ENCODE data around the gene GRIN2A. TPM values are rescaled to one million over a fixed set of nuclear protein-coding genes. Genes with fewer than 3 reads are reported as not detected.

Gene GRIN2A
- total RNA-seq, 1 experiment from 2014 or later, result not detected

GRCh38 chr16:9906218-9906617 is 276.0 kb downstream of the GRIN2A start:
- H3K27ac Mint-ChIP-seq (ENCODE audit: low read depth, unreplicated experiment), result no peak overlapping the region
- no peaks in the 10 kb centered on the region for H3K27me3 Mint-ChIP-seq (ENCODE audit: insufficient read depth, unreplicated experiment)
- no peak overlapping the region for H3K4me3 Mint-ChIP-seq (ENCODE audit: unreplicated experiment)
- BruUV-seq (replicated peaks), result no TSS peak
- no peaks in the 10 kb centered on the region for H3K4me1 Mint-ChIP-seq (ENCODE audit: insufficient read depth, unreplicated experiment)
- peaks cover 52% of the 10 kb centered on the region for H3K9me3 Mint-ChIP-seq (ENCODE audit: unreplicated experiment)
- DNase-seq (ENCODE audit: unreplicated experiment), result no peak
- H3K36me3 Mint-ChIP-seq (ENCODE audit: insufficient read depth, unreplicated experiment), result peaks cover 6% of the 10 kb centered on the region
- intact Hi-C loops (cut with micrococcal nuclease), result no loop called here
- ChIA-PET CTCF (interaction anchor here (0.6 kb wide), 1 partner anchor 350 kb away, joined by 3 read pairs; no protein-coding TSS in a partner anchor), POLR2A (no interaction called here)
- TF ChIP-seq, protein P1, sequence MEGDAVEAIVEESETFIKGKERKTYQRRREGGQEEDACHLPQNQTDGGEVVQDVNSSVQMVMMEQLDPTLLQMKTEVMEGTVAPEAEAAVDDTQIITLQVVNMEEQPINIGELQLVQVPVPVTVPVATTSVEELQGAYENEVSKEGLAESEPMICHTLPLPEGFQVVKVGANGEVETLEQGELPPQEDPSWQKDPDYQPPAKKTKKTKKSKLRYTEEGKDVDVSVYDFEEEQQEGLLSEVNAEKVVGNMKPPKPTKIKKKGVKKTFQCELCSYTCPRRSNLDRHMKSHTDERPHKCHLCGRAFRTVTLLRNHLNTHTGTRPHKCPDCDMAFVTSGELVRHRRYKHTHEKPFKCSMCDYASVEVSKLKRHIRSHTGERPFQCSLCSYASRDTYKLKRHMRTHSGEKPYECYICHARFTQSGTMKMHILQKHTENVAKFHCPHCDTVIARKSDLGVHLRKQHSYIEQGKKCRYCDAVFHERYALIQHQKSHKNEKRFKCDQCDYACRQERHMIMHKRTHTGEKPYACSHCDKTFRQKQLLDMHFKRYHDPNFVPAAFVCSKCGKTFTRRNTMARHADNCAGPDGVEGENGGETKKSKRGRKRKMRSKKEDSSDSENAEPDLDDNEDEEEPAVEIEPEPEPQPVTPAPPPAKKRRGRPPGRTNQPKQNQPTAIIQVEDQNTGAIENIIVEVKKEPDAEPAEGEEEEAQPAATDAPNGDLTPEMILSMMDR (IDR thresholded peaks at IDR 0.05; ENCODE audit: unreplicated experiment), result no peak

- Mint-ChIP-seq H3K4me1 (ENCODE audit: insufficient read depth, unreplicated experiment) (no peaks in the 10 kb centered on the region), H3K4me3 (ENCODE audit: unreplicated experiment) (no peak overlapping the region), H3K9me3 (ENCODE audit: unreplicated experiment) (peaks cover 52% of the 10 kb centered on the region), H3K36me3 (ENCODE audit: insufficient read depth, unreplicated experiment) (peaks cover 6% of the 10 kb centered on the region), H3K27me3 (ENCODE audit: insufficient read depth, unreplicated experiment) (no peaks in the 10 kb centered on the region), H3K27ac (ENCODE audit: low read depth, unreplicated experiment) (no peak overlapping the region)
- no peak for DNase-seq (ENCODE audit: unreplicated experiment)
- TF ChIP-seq, protein P1 (IDR thresholded peaks at IDR 0.05; ENCODE audit: unreplicated experiment), result no peak
- ChIA-PET POLR2A (no interaction called here), CTCF (no interaction called here)
- intact Hi-C loops (cut with micrococcal nuclease), result no loop called here
- BruUV-seq (replicated peaks), result no TSS peak
Measured at GRCh38 chr16:9904526-9904925, 277.7 kb downstream of the GRIN2A start.

GRCh38 chr16:9900576-9900975 is 281.7 kb downstream of the GRIN2A start:
- TF ChIP-seq, protein P1 (IDR thresholded peaks at IDR 0.05; ENCODE audit: unreplicated experiment), result no peak
- intact Hi-C loops (cut with micrococcal nuclease), result no loop called here
- BruUV-seq (replicated peaks), result no TSS peak
- Mint-ChIP-seq H3K4me1 (ENCODE audit: insufficient read depth, unreplicated experiment) (no peaks in the 10 kb centered on the region), H3K4me3 (ENCODE audit: unreplicated experiment) (no peak overlapping the region), H3K36me3 (ENCODE audit: insufficient read depth, unreplicated experiment) (no peaks in the 10 kb centered on the region), H3K27ac (ENCODE audit: low read depth, unreplicated experiment) (no peak overlapping the region), H3K27me3 (ENCODE audit: insufficient read depth, unreplicated experiment) (no peaks in the 10 kb centered on the region), H3K9me3 (ENCODE audit: unreplicated experiment) (peaks cover 37% of the 10 kb centered on the region)
- POLR2A ChIA-PET, result no interaction called here
- no peak for DNase-seq (ENCODE audit: unreplicated experiment)
- CTCF ChIA-PET, result no interaction called here

DNA sequence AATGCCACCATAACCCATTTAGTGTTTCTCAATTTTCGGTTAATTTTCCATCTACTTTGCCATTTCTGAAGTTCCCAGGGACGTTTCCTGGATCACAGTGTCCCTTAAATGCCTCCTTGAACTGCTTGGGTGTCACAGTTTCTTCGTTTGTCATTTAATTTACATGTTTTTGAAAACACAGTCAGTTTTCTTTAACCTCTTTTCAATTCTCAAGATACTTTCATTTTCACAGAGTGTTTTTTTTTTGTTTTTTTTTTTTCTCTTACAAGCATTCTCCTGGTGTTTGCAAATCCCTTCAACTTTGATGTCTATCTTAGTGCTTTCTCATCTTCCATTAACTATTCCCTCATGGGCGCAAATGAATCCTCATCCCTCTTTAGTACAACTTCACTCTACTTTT is 283.7 kb downstream of the GRIN2A start:
- Mint-ChIP-seq H3K27ac (ENCODE audit: low read depth, unreplicated experiment) (no peak overlapping the region), H3K36me3 (ENCODE audit: insufficient read depth, unreplicated experiment) (no peaks in the 10 kb centered on the region), H3K4me3 (ENCODE audit: unreplicated experiment) (no peak overlapping the region), H3K4me1 (ENCODE audit: insufficient read depth, unreplicated experiment) (no peaks in the 10 kb centered on the region), H3K9me3 (ENCODE audit: unreplicated experiment) (peaks cover 46% of the 10 kb centered on the region), H3K27me3 (ENCODE audit: insufficient read depth, unreplicated experiment) (no peaks in the 10 kb centered on the region)
- TF ChIP-seq, protein P1 (IDR thresholded peaks at IDR 0.05; ENCODE audit: unreplicated experiment), result no peak
- POLR2A ChIA-PET, result no interaction called here
- BruUV-seq (replicated peaks), result no TSS peak
- intact Hi-C loops (cut with micrococcal nuclease), result no loop called here
- CTCF ChIA-PET, result no interaction called here
- no peak for DNase-seq (ENCODE audit: unreplicated experiment)

All from MCF 10A (cell line).